Esophagus muscularis mucosa (tissue), 4 donors: ENCODE data around the gene KLHL29.

ENCODE experiments used
- EP300 ChIP-seq: sonication (generic); formaldehyde crosslinking; IDR thresholded peaks from one replicate; pipeline ENCODE4 v1.6.1; 2017; ENCODE audit warnings: antibody characterized with exemption
- POLR2A ChIP-seq: fragments of 450-650 bp; IDR thresholded peaks from one replicate; pipeline ENCODE4 v1.6.1; 2017; ENCODE audit warnings: antibody characterized with exemption, moderate library complexity, mild to moderate bottlenecking, low read depth
- POLR2AphosphoS5 ChIP-seq, 2 donors: sonication (generic); formaldehyde crosslinking; IDR thresholded peaks; one replicate each; pipeline ENCODE4 v1.6.1; 2017; ENCODE audit warnings: antibody characterized with exemption in 2 of 2
- TF ChIP-seq, protein P1 (sequence below), 3 experiments: fragments of 200-600 bp in 2 of 3; fragments of 450-650 bp in 1 of 3; sonication (generic) in 2 of 3; IDR thresholded peaks; one replicate each; pipeline ENCODE4 v1.5.1; 2017 to 2019; ENCODE audit warnings: antibody characterized with exemption in 3 of 3, mild to moderate bottlenecking in 2 of 3, moderate library complexity in 1 of 3

DNA sequence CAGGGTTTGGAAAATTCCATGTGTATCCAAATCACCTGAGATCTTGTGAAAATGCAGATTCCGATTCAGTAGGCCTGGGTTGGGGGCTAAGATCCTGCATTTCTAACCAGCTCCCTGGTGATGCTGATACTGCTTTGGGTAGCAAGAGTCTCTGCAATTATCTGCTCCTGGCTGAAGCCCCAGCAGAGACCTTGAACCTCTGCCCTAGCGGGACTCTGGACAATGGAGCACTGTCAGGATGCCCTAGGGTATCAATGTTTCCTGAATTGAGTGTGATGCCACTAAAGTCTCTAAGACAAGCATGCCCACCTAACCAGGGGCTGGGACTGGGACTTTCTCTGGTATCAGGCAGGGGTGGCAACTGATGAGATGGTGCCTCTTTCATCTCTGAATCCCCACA is 49.4 kb upstream of the KLHL29 start:
- no peak for TF ChIP-seq EP300
- TF ChIP-seq, protein P1, sequence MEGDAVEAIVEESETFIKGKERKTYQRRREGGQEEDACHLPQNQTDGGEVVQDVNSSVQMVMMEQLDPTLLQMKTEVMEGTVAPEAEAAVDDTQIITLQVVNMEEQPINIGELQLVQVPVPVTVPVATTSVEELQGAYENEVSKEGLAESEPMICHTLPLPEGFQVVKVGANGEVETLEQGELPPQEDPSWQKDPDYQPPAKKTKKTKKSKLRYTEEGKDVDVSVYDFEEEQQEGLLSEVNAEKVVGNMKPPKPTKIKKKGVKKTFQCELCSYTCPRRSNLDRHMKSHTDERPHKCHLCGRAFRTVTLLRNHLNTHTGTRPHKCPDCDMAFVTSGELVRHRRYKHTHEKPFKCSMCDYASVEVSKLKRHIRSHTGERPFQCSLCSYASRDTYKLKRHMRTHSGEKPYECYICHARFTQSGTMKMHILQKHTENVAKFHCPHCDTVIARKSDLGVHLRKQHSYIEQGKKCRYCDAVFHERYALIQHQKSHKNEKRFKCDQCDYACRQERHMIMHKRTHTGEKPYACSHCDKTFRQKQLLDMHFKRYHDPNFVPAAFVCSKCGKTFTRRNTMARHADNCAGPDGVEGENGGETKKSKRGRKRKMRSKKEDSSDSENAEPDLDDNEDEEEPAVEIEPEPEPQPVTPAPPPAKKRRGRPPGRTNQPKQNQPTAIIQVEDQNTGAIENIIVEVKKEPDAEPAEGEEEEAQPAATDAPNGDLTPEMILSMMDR (IDR thresholded peaks at IDR 0.05): no peak
- no peak for TF ChIP-seq POLR2A
- no peak for TF ChIP-seq POLR2AphosphoS5 (IDR thresholded peaks at IDR 0.05)
